Measurements from ENCODE around the gene IFNGR1.

- TF ChIP-seq CBX2 (IDR thresholded peaks at IDR 0.05; ENCODE audit: borderline replicate concordance, low read depth) (no peak), CTCF (IDR thresholded peaks at IDR 0.05) (no peak), CHD2 (IDR thresholded peaks at IDR 0.05; ENCODE audit: low read length, partially characterized antibody) (no peak), JUNB (IDR thresholded peaks at IDR 0.05) (no peak), CEBPB (IDR thresholded peaks at IDR 0.05) (no peak), RARB (CRISPR knock-in tag; IDR thresholded peaks at IDR 0.05) (no peak)
Observed at GRCh38 chr6:137193256-137194070, 25.7 kb downstream of the IFNGR1 start.
